Measurements from ENCODE around the gene YPEL4.
A peak's percentile ranks its signal among the peaks of the same experiment; 100 is the strongest.

Gene YPEL4

DNA sequence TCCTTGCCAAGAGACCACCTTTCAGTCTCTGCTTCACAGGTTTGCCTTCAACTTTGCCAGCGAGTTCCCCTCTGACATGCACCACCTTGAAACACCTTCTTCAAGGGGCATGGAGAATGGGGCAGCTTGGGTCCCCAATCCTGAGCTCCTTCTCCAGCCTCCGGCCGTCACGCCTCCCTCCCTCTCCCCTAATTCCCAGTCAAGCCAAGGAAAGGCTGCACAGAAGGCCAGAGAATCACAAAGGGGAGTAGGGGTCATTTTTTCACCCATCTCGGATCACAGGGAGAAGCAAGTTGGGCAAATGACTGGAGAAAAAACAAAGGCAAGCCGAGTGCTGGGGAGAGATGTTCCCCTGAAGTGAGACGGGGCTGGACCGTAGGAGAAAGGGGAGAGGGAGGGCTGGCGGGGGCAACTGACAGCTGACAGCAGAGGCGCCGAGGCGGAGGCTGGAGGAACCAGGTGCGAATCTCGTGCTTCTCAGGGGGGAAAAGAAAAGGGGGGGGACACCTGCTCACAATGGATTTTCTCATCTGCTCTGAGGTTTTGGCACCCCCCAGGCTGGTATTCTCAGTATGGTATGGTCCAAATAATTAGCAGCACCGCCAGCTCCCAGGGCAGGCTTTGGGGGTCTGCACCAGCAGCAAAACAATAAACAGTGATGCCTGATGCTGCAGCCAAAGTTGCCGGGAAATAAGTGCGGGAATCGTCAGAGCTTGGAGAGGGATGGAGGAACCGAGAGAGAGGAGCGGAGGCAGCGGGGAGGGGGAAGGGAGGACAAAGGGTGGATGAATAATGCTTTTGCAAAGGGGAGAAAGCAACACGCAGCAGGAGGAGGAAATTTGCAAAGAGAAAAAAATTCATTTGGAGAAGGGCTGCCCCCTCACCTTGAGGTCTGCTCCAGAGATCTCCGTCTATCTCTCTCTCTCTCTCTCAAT is 644 bp downstream of the YPEL4 start:
- DNase-seq = peak; percentile 24

DNA sequence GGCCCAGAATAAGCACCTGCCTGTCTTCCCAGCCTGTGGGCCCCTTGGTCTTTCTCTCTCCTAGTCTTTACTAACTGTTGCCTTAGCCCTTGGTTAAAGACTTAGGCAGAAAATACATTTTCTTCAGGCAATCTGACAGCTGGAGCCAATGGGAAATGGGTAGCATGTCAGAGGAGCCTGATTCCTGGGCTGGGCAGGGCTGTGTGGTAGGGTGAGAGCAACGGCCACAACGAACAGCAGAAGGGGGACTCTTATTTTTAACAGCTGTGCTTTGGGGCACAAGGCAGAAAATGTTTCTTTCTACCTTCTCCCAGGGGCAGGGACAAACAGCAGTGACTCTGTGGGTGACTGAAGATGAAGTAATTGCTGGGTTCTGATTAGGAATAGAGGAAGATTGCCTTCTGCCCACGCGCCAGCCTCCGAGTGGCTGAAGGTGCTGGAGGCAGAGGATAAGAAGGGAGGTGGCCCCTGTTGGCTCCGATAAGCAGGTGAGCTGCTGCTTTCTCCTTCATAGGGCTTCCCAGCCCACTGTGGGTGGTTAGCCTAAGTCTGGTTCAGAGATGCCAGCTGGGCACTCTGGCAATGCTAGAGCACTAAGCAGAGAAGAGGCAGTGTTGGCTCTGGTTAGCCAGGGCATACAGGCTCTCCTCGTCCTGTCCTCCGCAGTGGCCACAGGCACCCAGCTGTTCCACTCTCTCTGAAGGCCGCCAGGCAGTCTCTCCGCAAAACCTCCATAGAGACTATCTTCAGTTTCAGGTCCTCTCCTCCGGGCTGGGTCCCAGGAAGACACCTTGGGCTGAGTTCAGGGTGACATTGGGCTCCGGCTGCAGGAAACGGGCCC is 1.5 kb downstream of the YPEL4 start:
- no peak for DNase-seq

DNA sequence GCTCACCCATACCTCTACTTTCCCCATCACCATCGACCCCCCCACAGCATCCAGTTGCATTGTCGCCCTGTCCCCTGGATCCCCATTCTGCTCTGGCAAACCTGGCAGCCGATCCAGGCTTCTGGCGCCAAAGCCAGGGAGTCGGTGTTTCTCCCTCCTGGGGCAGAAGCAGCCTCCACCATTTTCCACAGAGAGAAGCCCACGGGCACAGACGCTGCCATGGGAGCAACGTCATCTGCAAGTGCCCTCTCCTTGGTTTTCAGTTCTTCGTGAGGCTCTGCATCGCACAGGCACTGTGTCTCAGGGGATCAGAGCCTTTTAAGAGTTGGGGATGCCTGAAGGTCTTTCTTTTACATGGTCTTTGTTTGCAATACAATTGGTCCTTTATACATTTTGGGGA is 2.3 kb downstream of the YPEL4 start:
- peak; percentile 21 for DNase-seq

DNA sequence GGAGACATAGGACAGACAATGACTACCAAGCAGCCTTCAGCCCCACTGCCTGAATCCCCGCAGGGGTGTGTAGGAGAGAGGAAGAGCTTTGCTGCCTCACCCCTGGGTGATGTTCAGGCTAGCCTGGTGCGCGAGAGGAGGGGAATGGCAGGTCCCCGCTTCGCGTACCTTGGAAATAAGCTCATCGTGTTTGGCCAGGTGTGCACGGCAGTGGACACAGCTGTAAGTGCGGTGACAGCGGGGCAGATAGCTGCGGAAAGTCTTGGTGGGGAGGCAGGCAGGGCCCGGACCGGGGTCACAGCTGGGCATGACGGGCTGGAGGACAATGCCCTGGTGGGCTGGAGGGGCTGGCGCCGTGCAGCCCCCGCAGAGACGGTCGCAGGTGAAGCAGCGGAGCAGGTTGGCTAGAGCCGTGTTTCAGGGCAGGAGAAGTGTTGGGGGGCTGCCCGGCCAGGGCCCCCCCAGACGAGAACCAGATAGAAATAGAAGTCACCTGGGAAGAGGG is 2.9 kb downstream of the YPEL4 start:
- DNase-seq = peak; percentile 37

DNA sequence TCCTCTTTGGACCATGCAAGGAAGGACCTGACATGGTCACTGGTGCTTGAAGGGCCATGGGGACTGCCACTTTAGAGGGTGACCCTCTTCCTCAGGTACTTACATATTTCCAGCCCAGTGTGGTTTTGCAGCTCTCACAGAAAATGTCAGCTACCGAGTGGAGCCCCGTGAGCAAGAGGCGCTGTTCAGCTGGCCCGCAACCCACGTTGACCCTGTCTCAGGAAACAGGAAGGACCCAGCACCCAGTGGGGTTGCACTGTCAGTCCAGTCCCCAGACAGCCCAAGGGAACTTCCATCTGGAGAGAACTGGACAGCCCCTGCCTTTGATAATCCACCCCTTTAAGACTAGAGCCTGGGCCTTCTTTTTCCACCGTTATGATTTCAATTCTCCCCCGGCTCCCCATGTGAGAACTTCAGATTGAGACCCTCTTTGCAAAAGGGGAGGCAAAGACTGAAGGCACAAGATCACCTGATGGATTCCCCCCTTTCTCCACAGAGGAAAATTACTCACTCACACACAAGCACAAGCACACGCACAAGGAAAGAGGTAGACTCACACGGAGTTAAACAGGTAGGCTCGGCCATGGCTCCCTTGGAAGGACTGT is 3.4 kb downstream of the YPEL4 start:
- DNase-seq = no peak

DNA sequence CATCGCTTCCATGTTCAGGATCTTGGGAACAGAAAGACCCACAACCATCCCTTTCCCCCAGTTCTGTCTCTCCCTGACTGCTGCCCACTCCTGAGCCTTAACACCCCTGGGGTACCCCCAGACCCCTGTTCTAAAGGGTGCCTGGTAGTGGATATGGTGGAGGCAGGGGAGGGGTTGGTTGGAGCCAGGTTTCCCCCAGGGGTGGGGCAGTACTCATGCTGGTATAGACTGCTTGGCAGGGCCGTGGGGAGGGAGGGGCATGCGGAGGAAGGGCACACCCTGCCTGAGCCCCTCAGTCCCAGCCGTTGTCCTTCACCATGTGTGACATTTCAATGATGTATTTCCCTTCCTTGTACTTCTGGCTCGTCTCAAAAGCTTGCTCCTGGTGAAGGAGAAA is 4.0 kb downstream of the YPEL4 start:
- no peak for DNase-seq

DNA sequence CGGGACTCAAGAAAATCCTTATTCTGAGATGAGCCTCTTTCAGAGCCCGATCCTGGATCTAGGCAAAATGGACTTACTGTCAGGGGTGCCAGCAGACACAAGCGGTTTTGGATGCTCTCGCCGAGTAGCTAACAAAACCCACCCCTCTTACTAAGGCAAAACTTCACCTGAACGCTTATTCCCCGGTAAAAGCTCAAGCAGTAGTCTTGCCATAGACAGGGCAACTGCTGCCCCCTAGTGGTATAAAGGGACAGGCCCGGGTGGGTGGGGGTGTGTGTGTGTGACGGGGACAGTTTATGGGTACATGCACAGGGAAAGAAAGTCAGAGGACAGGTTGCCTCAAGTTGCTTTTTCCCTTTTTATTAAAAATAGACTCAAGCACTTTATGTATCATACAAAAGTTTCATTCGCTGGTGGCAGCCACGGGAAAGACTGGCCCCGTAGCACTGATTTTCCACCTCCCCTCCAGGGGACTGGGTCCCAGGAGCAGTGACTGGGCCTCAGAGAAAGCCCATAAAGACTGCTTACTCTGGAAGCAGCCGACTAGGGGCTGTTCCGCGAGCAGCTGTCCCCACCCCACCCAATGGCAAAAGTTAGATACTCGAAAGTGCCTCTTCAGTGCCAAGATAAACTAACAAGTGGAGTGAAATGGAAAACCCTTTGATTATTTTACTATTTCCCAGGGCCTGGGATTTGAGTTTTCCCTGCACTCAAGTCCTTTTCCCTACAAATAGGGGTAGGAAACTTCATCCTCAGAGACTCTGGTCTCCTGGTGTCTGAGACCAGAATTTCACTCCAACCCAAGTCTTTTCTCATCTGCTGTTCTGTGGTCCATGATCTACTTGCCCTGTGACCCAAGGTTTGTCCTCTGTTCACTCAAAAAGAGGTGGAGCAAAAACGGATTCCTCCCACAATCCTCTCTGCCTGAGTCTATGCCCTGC is 4.7 kb downstream of the YPEL4 start:
- DNase-seq = peak; percentile 75

DNA sequence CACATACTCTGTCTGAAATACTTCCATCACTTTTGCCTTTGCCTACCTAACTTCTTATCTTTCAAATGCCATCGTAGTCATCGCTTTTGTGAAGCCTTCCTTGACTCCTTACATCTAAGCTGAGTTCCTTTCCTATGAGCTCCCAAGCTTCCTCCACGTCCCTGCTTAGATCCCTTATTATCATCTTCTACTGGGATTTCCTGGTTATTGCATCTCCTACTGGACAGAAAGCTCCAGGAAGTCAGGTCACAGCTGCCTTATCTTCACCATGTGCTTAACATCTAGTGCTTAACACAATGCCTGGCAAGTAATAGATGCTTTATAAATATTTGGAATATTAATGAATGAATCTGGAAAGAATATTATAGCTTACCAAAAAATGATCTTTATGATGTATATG is 5.9 kb downstream of the YPEL4 start:
- DNase-seq = no peak

DNA sequence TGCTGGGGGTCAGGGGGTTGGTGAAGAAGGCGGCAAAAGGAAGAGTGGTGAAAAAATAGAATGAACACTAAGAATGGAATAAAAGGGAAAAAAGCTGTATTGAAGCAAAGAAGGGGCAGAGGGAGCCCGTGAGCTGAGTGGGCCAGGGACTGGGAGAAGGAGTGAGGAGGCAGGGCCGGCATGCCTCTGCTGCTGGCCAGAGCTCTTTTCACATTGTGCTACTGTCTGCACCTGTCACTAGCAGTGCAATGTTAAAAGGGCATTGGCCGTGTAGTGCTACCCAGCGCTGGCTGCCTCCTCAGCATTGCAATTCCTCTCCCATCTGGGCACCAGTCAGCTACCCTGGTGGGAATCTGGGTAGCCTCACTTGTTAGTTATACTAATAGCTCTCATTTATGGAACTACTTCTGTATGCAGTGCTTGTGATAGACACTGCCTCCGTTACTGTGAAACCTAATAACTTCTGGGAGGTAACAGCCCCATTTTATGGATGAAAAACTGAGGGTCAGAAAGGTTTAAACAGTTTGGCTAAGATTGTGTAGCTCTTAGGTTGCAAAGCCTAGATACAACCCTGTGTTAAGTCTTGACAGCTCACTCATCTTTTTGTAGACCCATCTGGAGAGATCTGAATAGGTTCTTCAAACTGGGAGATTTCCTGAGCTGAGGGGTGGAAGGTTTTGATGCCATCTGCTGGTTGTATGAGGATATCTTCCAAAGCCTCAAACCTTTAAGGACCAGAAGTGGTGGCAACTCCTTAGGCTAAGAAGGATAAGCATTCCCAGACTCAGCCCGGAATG is 8.5 kb downstream of the YPEL4 start:
- peak; percentile 24 for DNase-seq

DNA sequence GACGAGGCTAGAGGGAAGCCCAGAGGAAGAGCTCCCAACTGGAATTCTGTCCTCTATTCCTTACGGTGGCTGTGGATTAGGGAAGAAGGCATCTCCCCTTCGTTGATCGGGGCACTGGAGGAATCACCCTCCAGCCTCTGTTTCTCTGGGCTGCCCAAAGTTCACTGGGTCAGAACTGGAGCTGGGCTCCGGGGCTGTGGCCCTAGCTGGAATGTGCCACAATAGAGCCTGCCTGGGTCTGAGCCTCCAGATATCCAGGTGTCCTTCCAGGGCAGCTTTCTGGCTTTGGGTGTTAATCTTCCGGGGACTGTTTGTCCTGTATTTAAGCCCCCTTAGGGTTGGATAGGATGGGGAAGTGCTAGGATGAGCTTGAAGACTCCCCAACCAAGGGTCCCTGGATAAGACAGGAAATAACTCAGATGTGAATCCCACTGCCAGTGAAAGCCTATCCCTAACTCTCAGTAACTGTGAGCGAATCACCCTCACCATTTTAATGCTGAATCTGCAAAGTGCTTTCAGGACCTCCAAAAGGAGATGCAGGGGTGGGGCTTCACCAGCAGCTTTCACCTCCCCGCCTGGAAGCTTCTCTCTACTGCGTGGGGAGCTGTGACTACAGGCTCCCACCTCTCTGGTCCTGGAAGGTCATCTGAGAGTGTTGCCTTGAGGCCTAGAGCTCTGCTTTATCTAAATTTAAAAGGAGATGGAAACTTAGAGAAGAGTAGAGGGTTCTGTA is 9.5 kb downstream of the YPEL4 start:
- DNase-seq = no peak

DNA sequence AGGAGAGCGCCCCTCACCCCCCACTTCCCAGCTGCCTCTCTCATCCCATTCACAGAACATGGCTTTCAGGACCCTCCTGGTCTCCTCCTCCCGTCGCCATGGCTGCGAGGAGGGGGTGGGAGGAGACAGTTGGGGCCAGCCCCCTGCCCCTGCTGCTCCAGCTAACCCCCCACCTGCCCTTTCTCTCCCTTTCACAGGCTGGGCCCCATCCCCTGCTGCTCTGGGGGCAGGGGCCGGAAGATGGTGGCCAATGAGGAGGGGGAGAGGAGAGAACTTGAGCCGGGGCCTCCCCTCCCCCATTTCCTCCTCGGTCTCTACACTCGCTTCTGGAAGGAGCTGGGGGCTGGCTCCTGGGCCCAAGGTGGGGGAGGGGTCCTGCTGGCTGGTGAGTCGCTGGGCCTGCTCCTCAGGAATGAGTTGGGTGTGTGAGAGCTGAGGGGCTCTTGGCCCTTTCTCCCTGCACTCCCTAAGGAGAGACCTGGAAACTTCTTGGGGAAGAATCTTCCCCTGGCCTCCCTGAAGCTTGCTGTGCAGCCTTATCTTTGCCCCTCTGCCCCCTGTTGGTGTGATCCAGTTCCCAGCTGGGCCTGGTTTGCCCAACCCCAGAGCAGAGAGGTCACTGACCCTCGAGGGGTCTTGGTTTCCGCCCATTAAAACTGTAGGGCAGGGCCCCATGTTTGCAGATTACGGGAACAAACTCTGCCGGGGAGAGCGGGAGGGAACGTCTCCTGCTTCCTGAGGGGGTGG is 10.2 kb downstream of the YPEL4 start:
- DNase-seq = no peak

DNA sequence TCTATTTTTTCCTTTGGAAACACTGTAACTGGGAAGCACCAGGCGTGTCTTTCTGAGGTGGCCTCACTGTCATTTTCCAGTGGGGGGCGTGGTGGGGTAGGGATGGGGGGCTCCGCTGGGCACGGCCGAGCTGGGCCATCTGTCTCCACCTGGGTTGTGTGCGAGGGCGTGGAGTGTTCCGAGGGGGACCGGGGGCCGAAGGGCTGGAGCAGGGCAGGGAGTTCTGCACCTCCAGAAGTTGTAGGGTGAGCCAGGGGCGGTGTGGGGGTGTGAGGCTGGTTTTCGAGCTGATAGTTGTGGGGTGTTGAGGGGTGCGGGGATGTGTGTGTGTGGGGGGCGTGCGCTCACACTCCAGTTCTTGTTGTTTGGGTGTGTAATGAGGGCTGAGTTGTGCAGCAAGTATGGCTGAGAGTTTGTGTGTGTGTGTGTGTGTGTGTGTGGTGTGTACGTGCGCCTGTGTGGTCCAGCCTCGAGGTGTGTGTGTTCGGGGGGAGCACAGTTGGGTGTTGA is 10.8 kb downstream of the YPEL4 start:
- DNase-seq = no peak

DNA sequence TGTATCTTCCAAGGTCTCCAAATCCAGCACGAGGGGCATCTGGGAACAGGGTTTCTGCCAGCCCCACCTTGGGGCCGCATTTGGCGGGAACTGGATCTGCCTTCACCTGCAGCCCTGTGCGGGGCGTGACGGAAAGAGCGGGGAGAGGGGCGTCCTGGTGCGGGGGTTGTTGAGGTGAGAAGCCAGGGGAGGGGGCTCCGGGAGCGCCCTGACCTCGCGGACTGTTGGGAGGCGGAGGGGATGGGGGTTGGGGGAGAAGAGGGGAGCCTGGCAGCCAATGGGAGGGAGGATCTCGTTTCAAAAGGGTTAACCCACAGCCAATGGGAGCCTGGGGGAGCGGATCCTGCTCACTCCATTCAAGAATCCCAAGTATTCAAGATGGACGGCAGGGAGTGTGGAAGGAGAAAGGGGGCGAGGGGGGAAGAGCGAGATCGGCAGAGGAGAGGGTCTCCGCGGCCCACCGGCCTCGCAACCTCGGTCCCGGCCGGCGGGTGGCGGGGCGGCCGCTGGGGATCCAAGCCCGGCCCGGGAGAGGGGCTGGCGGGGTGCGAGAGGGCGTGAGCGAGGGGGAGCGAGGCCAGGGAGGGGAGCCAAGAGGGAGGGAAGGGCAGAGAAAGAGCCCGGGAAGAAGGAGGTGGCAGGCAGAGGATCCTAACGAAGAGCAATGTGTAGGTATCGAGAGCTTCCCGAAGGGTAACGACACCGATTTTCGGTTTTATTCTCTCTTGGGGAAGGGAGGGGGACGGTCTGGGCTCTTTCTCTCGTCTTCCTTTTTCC is 11.5 kb downstream of the YPEL4 start:
- DNase-seq = peak; percentile 87

DNA sequence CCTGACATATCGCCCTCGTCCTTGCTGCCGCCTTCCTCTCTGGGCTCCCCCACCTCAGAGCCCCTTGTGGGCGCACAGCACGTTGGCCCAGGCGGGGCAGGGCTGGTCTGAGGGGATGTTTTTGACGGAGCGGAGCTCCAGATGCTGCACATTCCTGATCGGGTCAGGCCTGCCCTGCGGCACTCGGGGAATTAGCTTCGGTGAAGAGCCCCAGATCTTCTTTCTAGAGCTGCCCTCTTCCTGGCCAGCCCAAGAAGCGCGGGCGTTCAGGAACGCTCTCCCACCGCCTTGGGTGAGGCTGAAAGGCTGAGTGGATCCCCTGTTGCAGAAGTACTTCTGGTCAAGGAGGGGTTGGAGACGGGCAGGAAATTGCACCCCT is 12.1 kb downstream of the YPEL4 start:
- no peak for DNase-seq

DNA sequence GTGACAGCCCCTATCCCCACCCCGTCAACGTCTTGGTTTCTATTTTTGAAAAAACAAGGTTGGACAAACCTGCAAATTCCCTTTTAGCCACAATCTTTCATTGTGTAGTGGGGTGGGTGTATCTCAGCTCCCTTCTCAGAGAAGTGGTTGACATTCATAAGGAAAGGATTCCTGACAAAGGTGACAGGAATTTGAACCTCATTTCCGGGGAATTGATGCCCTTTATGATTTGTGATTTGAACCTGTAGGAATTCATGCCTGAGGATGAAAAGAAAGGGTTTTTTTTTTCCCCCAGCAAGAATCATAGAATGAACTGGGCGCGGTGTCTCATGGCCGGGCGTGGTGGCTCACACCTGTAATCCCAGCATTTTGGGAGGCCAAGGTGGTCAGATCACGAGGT is 14.5 kb downstream of the YPEL4 start:
- no peak for DNase-seq

DNA sequence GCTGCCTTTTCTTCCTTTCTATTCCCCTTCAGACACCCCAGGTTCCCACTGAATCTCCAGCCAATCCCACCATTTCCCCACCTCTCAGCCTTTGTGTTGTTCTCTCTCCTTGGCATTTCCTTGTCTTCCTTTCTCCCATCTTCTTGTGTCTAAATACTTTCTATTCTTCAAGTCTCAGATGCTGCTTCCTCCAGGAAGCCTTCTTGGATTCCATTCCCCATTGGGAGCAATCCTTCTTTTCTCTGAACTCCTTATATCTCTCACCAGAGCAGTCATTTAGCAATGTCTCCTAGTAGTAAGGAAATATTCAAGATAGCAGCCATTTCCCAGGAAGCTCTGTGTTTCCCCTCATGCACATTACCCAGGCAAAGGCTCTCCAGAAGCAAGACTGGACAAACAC is 15.4 kb downstream of the YPEL4 start:
- no peak for DNase-seq

DNA sequence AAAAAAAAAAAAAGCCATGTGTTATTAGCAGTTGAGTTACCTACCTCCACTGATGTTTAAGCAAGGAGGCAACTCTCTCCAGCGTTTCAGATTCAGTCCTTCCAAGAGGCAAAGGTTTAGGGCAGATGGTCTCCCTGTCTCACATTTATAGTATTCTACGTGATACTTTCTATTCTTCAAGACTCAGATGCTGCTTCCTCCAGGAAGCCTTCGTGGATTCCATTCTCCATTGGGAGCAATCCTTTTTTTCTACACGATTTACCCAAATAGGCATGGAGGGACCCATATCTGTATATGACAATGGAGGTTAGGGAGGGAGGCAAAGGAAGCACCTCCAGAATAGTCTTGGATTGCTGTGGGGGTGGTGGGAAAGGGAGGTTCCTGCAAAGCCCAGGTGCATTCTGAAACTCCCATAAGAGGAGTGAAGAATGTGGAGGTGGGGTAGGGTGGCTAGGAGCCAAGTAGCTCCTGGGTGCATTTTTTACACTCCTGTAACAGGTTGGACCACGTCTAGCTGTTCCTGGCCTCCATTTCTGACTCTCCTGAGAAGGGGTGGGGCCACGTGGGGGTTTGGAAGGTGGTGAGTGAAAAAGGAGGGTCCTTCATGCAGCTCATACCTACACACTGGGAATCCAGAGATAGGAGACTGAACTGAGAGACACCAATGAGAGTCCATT is 16.2 kb downstream of the YPEL4 start:
- no peak for DNase-seq

DNA sequence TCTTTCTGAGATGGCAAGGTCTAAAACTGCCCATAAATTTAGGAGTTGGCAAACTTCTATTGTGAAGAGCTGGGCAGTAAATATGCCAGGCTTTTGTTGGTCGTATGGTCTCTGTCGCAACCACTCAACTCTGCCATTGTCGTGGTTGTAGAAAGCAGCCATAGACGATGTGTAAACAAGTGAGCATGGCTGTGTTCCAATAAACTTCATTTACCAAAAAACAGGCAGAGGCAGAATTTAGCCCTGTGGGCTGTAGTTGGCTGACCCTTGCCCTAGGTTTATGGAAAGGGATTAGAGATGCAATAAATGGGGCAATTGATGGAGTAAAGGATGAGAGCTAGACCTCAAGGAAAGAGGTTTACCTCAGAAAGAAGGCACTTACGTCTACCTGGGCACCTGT is 17.6 kb downstream of the YPEL4 start:
- no peak for DNase-seq
